ENCODE measurements around the gene ZNF483. TPM values are rescaled to one million over a fixed set of nuclear protein-coding genes. Genes with fewer than 3 reads are reported as not detected.
"Not testable (repeated sequence)": the region's sequence is repeated elsewhere in the genome, so short reads cannot be mapped to it uniquely, and the experiment has no call there.

ZNF483 gene
- total RNA-seq, 1 experiment from 2014 or later: 1.3 TPM

DNA sequence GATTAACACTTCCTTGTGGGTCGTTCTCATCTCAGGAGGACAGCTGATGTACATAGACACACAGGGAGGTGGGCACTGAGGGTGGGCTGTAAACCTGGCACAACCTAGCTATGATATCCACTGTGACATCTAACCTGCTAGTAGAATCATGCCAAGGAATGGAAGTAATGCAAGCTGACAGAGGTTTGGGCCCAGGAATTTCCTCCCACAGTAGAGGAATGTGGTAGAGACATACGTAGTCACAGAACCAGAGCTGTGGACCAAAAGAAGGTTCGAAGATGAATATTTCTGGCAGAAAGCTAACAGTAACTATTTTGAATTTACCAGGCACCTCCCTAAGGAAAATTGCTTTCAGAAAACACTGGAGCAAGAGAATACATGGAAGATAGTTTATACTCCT lies 90.9 kb downstream of the ZNF483 start:
- Mint-ChIP-seq H3K4me3 (ENCODE audit: unreplicated experiment) (no peak overlapping the region), H3K4me1 (ENCODE audit: insufficient read depth, unreplicated experiment) (peaks cover 7% of the 10 kb centered on the region), H3K27ac (ENCODE audit: low read depth, unreplicated experiment) (no peak overlapping the region), H3K36me3 (ENCODE audit: insufficient read depth, unreplicated experiment) (no peaks in the 10 kb centered on the region), H3K9me3 (ENCODE audit: unreplicated experiment) (no peaks in the 10 kb centered on the region), H3K27me3 (ENCODE audit: insufficient read depth, unreplicated experiment) (peaks cover 12% of the 10 kb centered on the region)
- TF ChIP-seq, protein P1, sequence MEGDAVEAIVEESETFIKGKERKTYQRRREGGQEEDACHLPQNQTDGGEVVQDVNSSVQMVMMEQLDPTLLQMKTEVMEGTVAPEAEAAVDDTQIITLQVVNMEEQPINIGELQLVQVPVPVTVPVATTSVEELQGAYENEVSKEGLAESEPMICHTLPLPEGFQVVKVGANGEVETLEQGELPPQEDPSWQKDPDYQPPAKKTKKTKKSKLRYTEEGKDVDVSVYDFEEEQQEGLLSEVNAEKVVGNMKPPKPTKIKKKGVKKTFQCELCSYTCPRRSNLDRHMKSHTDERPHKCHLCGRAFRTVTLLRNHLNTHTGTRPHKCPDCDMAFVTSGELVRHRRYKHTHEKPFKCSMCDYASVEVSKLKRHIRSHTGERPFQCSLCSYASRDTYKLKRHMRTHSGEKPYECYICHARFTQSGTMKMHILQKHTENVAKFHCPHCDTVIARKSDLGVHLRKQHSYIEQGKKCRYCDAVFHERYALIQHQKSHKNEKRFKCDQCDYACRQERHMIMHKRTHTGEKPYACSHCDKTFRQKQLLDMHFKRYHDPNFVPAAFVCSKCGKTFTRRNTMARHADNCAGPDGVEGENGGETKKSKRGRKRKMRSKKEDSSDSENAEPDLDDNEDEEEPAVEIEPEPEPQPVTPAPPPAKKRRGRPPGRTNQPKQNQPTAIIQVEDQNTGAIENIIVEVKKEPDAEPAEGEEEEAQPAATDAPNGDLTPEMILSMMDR (IDR thresholded peaks at IDR 0.05; ENCODE audit: unreplicated experiment): no peak
- intact Hi-C loops (cut with micrococcal nuclease): no loop called here
- no peak for DNase-seq (ENCODE audit: unreplicated experiment)
- POLR2A ChIA-PET: interaction anchor here (0.6 to 1.8 kb wide), 3 partner anchors 15 to 1012 kb away, joined by 3 to 11 read pairs (median 4); partner anchors contain the start of genes DNAJC25 and GNG10
- CTCF ChIA-PET: interaction anchor here (1.2 kb wide), 1 partner anchor 18 kb away, joined by 3 read pairs; no protein-coding TSS in a partner anchor
- no TSS peak for BruUV-seq (replicated peaks)

DNA sequence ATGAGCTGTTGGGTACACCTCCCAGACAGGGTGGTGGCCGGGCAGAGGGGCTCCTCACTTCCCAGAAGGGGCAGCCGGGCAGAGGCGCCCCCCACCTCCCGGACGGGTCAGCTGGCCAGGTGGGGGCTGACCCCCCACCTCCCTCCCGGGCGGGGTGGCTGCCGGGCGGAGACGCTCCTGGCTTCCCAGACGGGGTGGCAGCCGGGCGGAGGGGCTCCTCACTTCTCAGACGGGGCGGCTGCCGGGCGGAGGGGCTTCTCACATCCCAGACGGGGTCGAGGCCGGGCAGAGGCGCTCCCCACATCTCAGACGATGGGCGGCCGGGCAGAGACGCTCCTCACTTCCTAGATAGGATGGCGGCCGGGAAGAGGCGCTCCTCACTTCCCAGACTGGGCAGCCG lies 92.4 kb downstream of the ZNF483 start:
- DNase-seq (ENCODE audit: unreplicated experiment); intact Hi-C loops (cut with micrococcal nuclease); CTCF ChIA-PET; H3K36me3 Mint-ChIP-seq (ENCODE audit: insufficient read depth, unreplicated experiment); POLR2A ChIA-PET; H3K9me3 Mint-ChIP-seq (ENCODE audit: unreplicated experiment); H3K27ac Mint-ChIP-seq (ENCODE audit: low read depth, unreplicated experiment); H3K4me3 Mint-ChIP-seq (ENCODE audit: unreplicated experiment); BruUV-seq (replicated peaks): not testable (repeated sequence)
- peaks cover 11% of the 10 kb centered on the region for H3K4me1 Mint-ChIP-seq (ENCODE audit: insufficient read depth, unreplicated experiment)
- peaks cover 12% of the 10 kb centered on the region for H3K27me3 Mint-ChIP-seq (ENCODE audit: insufficient read depth, unreplicated experiment)

DNA sequence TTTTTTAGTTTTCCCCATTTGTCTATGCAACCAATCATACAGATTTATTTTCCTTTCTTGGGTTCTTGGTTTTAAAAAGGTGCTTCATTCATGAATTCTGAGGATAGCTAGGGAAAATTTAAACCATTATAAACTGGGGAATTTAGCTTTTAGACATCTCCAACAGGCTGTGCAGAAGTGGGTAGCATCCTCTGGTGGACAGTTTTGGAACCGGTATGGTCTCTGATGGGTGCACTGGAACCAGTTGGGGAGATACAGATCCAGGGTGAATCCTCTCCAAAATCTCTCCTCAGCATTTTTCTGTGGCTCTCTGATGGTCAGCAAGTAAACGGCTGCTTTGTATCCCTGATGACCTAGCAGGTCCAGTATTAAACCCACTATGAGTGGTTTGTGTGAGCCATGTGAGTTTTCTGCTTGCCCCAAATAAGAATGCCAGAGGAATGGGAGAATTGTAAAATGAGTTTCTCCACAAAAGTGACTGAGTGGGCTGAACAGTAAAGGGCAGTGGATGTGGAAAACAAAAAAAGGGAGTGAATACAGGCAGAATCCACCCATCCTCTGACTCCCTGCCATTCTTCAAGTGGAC lies 97.0 kb downstream of the ZNF483 start:
- ChIA-PET CTCF (interaction anchor here (0.6 to 2.7 kb wide), 22 partner anchors 8 to 1152 kb away, joined by 3 to 30 read pairs (median 5); partner anchors contain the start of gene PTGR1), POLR2A (interaction anchor here (0.5 to 4.3 kb wide), 8 partner anchors 9 to 243 kb away, joined by 3 to 39 read pairs (median 5); partner anchors contain the start of genes DNAJC25 and PTGR1)
- peak; percentile 58 for DNase-seq (ENCODE audit: unreplicated experiment)
- H3K36me3 Mint-ChIP-seq (ENCODE audit: insufficient read depth, unreplicated experiment): no peaks in the 10 kb centered on the region
- intact Hi-C loops (cut with micrococcal nuclease): loop anchor here (1.0 kb wide), 1 partner anchor 24 kb away; no protein-coding TSS in a partner anchor
- TF ChIP-seq, protein P1 (IDR thresholded peaks at IDR 0.05; ENCODE audit: unreplicated experiment): peak; percentile 66
- BruUV-seq (replicated peaks): no TSS peak
- H3K4me3 Mint-ChIP-seq (ENCODE audit: unreplicated experiment): peak overlapping the region; percentile 28
- no peaks in the 10 kb centered on the region for H3K9me3 Mint-ChIP-seq (ENCODE audit: unreplicated experiment)
- H3K4me1 Mint-ChIP-seq (ENCODE audit: insufficient read depth, unreplicated experiment): peaks cover 12% of the 10 kb centered on the region
- no peak overlapping the region for H3K27ac Mint-ChIP-seq (ENCODE audit: low read depth, unreplicated experiment)
- no peaks in the 10 kb centered on the region for H3K27me3 Mint-ChIP-seq (ENCODE audit: insufficient read depth, unreplicated experiment)

DNA sequence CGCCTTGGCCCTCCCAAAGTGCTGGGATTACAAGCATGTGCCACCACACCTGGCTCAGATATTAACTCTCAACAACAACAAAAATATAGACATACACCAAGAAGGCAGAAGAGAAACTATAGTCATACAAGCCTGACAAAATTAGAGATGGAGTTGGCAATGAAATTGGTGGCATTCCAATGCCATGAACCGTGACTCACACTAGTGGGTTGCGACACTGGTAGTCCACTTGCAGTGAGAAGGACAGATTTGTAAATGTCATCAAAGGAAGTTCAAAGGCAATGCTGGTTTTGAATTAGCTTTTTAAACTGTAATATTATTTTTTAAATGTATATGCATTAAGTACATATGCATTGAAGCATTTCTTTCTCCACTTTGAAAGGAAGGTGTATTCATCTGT lies 97.6 kb downstream of the ZNF483 start:
- peak; percentile 94 for DNase-seq (ENCODE audit: unreplicated experiment)
- H3K36me3 Mint-ChIP-seq (ENCODE audit: insufficient read depth, unreplicated experiment): no peaks in the 10 kb centered on the region
- ChIA-PET CTCF (interaction anchor here (0.6 to 2.0 kb wide), 5 partner anchors 15 to 68 kb away, joined by 3 to 13 read pairs (median 3); partner anchors contain the start of gene PTGR1), POLR2A (interaction anchor here (1.0 to 4.3 kb wide), 3 partner anchors 9 to 105 kb away, joined by 3 to 39 read pairs (median 12); partner anchors contain the start of genes DNAJC25 and PTGR1)
- intact Hi-C loops (cut with micrococcal nuclease): loop anchor here (1.0 kb wide), 1 partner anchor 24 kb away; no protein-coding TSS in a partner anchor
- H3K4me1 Mint-ChIP-seq (ENCODE audit: insufficient read depth, unreplicated experiment): peaks cover 12% of the 10 kb centered on the region
- BruUV-seq (replicated peaks): no TSS peak
- H3K4me3 Mint-ChIP-seq (ENCODE audit: unreplicated experiment): peak overlapping the region; percentile 28
- H3K27ac Mint-ChIP-seq (ENCODE audit: low read depth, unreplicated experiment): no peak overlapping the region
- no peaks in the 10 kb centered on the region for H3K9me3 Mint-ChIP-seq (ENCODE audit: unreplicated experiment)
- TF ChIP-seq, protein P1 (IDR thresholded peaks at IDR 0.05; ENCODE audit: unreplicated experiment): no peak
- H3K27me3 Mint-ChIP-seq (ENCODE audit: insufficient read depth, unreplicated experiment): no peaks in the 10 kb centered on the region

Other genes with a start within 250 kb of the ZNF483 start
- not detected in 2 replicates for gene OR2K2, start 195.0 kb upstream of the ZNF483 start, total RNA-seq (2022)
- gene ECPAS, start 40.8 kb upstream of the ZNF483 start, total RNA-seq (2022): 140 and 152 TPM in 2 replicates
- 27.4 and 27.8 TPM in 2 replicates for gene PTGR1, start 74.5 kb downstream of the ZNF483 start, total RNA-seq (2022)
- 10.9 and 11.6 TPM in 2 replicates for gene DNAJC25, start 106.2 kb downstream of the ZNF483 start, total RNA-seq (2022)
- gene GNG10, start 136.4 kb downstream of the ZNF483 start, total RNA-seq (2022): 42.0 and 61.7 TPM in 2 replicates

All from MCF 10A (cell line).